8988T (cell line): Measurements from ENCODE around the gene EYS.
"Not testable (repeated sequence)": the region's sequence is repeated elsewhere in the genome, so short reads cannot be mapped to it uniquely, and the experiment has no call there.

Source experiments
- DNase-seq: peaks from one replicate; pipeline ENCODE4 v3.0.0; 2011

Gene EYS

DNA sequence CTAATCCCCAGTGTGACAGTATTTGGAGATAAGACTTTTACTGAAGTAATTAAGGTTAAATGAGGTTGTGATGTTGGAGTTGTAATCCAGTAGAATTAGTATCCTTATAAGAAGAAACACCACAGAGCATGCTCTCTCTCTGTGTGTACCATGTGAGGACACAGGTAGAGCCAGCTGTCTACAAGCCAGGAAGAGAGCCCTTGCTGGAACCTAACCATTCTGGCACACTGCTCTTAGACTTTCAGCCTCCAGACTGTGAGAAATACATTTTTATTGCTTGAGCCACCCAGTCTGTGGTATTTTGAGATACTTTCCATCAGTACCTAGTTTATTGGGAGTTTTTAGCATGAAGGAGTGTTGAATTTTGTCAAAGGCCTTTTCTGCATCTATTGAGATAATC, 1961.2 kb downstream of the EYS start:
- no peak for DNase-seq

DNA sequence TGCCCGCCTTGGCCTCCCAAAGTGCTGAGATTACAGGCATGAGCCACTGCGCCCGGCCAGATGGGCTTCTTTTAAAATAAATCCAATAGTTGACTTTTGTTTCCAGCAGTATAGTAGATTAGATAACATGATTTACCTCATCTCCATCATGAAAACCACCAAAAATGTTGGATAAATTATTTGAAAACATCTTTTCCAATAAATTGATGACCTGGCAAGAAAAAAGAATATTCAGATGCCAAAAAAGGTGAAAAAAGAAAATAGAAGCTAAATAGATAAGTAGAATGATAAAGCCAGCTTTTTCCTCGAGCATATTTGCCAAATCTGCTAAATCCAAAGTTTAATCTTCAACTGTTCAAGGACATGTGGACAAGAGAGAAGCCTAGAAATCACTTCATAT, 1962.2 kb downstream of the EYS start:
- DNase-seq: no peak

DNA sequence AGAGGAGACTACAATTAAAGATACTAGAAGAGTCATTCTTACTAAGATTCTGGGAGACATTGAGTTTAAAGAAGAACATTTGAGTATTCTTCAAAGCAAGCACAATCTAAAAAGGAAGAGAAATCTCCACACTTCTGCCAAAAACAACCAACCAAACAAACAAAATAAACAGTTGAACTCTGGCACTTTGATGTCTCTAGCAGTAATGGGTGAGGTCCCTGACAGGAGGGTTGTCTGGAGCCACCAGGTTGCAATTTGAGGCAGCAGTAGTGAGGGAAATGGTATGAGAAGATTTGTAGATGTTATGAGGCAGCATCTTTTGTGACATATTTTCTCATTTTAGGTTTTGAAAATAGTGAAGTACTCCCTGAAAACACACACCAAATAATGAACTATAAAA, 1963.3 kb downstream of the EYS start:
- DNase-seq: no peak

DNA sequence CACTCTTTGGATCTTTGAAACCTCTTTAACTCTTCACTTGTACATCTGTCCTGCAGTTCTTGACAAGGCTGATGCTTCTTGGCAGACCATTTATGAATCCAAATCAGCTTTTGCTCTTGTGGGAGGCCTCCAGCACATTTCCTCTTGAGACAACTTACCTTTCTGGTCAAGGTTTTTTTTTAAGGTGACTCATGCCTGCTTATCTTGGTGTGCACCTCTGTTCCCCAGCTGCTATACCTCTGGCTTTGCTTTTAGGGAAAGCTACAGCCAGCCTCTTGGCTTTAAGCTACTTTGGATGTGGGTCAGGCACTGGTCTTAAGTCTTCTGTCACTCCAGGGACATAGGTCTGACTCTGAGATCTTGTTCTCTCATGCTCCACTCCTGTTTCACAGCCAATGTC, 1965.0 kb downstream of the EYS start:
- DNase-seq: no peak

DNA sequence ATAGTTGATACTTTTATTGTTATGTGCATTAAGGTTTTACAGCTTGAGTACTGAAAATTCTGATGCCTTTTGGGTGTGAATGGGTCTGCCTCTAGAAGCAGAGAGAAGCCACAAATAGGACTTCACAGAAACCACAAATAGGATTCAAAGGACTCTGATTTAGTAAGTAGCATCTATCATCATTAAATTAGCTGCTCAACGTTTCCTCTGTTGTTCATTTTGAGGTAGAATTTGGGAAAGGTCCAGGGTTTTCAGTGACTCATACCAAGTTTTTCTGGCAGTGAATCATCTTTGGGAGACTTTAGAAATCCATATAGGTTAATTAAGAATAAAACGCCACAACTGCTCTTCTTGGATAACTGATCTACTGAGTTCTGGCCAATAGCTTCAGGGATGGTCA, 1966.3 kb downstream of the EYS start:
- no peak for DNase-seq

DNA sequence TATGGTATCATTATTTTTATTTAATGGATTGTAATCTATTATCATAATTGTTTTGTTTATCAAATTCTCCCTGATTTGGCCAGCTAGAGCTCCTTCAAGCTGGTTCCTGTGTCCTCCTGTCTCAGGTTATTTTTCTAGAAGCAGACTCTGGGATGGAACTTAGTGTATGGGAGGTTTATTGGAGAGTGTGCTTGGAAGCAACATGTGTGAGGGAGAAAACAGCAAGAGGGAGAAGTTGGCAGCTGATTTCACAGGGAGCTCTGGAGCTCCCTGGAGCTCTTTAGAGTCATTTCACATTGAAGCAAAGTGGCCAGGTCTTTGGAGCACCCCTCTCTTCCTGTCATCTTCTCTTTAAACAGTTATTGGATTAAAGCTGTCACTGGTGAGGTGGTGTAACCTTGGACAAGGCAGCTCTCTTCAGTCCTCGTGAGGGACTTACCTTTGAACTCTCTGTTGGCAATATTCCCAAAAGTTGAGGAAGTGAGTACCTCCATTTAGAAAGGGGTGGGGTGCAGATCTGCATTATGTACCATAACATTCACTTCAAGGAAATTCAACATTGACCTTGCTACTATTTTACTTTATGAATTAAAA, 1967.8 kb downstream of the EYS start:
- no peak for DNase-seq

DNA sequence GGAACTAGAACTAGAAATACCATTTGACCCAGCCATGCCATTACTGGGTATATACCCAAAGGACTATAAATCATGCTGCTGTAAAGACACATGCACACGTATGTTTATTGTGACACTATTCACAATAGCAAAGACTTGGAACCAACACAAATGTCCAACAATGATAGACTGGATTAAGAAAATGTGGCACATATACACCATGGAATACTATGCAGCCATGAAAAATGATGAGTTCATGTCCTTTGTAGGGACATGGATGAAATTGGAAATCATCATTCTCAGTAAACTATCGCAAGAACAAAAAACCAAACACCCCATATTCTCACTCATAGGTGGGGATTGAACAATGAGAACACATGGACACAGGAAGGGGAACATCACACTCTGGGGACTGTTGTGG, 1968.8 kb downstream of the EYS start:
- DNase-seq: not testable (repeated sequence)

DNA sequence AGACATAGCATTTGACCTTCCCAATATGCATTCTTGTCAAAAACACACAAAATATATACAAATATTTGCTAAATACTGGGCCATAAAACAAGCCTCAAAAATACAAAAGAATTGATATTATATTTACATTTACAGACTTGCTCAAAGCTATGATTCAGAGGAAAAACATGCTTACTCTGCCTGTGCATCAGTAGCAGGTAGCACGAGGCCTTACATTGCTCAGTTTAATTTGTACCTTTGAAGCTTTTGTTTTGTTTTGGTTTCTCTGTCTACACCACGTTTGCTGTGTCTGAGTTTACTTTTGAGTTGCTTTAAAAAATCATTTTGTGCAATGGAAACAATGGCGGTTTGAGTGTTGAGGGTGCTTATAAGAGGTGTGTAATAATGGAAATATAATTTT, 1972.1 kb downstream of the EYS start:
- no peak for DNase-seq

DNA sequence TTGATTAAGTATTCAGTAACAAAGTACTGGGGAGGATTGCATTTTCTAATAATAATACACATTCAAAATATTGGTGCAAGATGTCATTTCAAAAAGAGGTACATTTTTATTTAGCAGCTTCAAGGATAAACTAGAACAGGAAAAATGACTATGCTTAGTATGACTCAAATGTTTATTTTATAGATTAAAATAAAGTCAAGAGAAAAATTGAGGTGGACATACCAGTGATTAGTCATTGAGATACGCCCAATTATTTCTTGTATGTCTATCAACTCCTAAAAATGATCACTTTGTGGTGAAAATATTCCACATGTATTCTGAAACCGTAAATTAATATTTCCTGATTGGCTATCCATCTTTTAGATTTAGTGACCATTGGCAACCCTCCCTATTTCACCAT, 1974.7 kb downstream of the EYS start:
- DNase-seq: no peak

DNA sequence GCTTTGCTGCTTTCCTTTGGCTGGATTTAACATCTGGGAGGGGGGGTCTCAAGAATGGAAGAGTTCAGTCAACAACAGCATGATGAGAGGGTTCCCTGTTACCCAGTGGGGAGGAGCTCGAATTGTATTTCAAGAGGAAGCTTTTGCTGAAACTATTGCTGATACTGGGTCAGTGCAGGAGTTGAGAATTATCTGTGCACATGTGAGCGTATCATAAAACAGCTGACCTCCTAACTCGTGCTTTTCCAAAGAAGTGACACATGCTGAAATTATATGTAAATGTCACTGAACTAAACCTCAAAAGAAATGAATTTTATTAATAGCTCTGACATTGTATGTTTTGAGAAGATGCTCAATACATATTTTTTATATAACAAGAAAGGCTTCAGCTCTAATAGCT, 1975.1 kb downstream of the EYS start:
- DNase-seq: no peak

DNA sequence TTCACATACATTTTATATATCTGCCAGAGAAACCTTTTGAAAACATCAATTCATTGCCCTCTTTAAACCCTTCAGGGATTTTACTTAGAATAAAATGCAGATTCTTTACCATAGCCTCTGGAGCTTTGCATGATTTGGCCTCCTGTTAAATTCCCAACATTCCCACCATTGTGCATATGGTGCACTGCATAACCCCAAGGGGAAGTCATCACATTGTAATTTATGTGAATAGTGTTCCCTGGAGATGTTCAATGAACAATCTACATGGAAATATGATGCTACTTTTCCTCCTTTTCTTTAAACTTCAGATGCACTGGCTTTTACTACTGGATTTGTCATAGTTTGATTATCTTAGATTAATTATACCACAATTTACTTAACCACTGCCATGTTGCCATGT, 1976.7 kb downstream of the EYS start:
- no peak for DNase-seq

DNA sequence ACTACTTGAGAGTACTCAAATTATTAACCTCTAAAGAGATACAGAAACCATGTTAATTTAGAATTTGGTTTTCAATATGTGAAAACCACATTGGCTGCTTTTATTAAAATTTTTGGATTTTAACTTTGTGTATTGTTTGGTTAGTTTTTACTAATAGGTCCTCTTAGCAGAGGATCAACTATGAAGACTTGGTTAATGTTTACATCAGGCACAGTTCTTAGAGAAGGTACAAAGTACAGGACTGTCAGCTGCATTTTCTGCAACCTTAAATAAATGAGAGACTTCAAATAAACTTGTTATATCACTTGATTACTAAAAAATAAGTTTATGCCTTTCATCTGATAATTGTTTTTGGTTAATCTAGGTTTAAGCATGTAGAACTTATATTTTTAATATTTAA, 1982.3 kb downstream of the EYS start:
- no peak for DNase-seq

DNA sequence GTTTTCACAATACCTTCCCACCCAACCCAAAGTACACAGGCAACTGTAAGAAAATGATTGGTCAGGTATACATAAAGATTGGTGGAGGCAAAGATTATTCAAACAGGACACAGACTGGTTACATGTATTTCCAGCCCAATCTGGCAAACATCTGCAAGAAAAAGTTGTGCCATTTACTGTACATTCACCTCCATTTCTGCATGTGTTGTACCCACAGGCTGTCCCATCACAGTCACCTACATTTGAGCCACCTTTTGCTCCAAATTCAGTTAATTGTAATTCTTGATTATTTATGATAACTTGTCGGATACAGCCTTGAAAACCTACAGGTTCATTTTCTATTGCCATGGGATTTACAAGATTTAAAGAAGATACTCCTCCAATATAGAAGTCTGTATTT, 1985.8 kb downstream of the EYS start:
- no peak for DNase-seq

DNA sequence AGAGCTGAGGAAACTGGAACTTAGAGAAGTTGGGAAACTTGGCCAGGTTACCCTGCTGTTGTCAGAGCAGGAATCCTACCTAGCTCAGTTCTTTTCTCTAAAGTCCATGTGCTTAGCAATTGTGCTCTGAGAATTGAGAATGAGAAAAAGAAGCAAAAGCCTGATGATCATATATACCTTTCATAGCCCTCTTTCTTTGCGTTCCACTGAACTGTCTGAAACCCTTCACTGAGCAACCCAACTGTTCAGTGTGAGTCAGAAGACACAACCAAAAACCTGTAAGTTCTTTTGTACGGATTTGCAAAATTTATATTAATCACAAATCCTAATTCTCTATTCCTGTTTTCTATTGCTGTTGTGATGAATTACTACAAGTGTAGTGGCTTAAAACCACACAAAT, 1990.9 kb downstream of the EYS start:
- DNase-seq: no peak

DNA sequence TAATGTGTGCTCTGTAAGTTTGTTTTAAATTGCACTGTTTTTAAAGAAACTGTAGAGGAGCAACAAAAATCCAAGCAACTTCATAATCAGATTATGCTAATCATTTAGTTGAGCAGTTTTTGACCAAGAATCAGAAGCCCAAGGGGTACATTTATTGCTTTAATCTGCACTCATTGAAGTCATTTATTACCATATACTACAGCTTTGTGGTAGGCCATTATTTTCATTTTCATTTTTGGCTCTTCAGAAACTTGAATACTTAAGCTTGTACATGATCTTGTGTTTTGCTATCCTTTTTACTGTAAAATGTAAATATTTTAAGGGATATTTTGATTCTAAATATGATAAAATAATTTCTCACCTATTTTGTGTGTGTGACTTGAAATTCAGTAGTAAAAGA, 1992.9 kb downstream of the EYS start:
- no peak for DNase-seq

DNA sequence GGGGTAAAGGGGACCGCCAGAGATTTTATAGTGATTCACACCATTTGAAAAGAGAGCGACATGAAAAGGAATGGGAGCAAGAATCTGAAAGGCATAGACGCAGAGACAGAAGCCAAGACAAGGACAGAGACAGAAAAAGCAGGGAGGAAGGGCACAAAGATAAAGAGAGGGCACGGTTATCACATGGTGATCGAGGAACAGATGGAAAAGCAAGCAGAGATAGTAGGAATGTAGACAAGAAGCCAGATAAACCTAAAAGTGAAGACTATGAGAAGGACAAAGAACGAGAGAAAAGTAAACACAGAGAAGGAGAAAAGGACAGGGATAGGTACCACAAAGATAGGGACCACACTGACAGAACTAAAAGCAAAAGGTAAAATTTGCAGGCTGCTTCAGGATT, 1993.7 kb downstream of the EYS start:
- no peak for DNase-seq

DNA sequence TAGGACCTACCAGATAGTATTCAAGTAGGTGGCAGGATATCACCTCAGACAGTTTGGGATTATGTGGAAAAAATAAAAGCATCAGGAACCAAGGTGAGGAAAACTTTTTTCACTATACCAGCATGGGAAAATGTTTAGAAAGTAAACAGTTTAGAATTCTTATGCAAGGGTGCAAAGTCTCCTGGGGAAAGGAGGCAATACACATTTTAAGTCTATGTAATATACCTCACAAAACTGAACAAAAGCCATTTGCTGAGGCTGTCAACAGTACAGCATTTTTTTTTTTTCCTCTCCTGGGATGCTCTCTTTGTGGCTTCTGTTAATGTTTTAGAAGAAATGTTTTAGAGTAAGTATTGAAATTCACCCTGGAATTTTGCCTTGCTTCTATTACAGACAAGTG, 1997.9 kb downstream of the EYS start:
- no peak for DNase-seq

DNA sequence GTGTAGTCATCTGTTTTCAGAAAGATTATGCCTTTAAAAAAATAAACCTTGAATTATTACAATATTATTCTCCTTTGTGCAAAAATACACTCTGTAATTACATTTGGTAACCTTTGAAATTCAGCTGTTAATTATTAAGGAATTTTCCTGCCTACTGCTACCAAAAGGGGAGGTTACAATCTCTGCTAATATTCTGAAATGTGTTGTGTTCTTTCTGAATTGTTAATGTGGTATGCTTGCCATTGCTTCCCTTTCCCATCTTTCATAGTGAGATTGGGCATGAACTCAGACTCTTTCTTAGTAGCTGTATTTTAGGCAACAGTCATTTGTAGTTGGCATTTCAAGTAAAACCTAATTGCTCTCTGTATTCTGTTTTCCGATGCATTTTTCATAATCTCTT, 1998.4 kb downstream of the EYS start:
- DNase-seq: no peak

DNA sequence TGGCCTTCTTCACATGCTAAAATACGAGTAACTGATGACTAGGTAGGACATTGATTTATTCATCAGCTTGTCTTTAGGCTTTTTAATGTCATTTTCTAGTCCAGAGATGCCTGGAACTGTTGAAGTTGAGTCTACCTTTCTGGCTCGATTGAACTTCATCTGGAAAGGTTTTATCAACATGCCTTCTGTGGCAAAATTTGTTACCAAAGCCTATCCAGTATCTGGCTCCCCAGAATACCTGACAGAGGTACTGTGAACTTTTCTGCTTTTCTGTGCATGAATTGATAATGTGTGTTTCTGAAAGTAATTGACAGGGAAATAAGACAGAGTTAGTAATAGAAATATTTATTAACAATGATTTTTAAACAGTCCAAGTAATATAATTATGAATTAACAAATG, 2000.4 kb downstream of the EYS start:
- no peak for DNase-seq

DNA sequence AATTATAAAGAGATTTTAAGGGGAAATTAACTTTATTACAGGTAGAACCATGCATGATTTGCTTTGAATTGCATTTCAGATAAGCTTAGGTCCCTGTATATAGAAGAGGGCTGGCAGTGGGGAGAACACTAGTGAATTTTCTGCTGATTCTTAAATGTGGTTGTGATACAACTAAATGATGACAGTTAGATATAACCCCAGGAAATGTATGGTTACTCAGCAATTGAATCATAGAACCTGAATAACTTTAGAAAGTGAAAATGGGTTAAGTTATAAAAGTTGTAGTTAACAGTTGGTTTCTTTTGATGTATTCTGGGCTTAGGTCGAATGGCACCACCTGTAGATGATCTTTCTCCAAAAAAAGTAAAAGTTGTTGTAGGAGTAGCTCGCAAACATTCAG, 2001.3 kb downstream of the EYS start:
- DNase-seq: no peak

DNA sequence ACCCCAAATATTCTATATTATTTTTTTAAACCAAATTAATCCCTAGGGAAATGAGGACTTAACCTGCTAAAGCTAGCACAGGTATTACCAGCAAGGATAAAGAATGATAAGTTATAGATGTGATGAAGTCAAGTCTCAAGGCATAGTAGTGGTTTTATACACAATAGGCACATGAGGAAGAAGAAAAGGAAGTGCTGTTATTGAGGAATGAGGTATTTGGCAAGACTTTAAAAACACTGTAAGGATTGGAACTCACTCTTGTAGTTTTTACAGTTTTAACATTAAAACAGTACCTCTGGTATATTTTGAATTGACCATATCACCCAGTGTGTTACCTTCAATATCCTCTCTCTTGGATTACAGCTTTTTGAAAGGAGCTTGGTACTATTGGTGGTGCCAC, 2016.8 kb downstream of the EYS start:
- DNase-seq: no peak

DNA sequence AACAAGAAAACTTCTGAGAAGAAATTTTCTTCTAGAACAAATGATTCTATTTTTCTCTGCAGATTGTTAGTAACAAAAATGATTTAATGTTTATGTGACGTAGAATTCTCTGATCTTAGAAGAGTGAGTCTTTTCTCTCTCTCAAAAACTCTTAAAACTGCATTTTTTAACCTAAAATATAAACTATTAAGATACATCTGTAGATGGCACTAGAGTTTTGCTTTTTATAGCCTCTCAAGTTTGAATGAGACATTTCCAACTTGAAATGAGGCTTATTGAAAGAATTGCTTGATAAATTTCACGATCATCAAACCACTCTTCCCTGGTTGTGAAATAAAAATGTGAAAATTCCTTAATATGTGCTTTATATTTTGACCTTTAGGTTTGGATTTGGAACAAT, 2017.6 kb downstream of the EYS start:
- no peak for DNase-seq

DNA sequence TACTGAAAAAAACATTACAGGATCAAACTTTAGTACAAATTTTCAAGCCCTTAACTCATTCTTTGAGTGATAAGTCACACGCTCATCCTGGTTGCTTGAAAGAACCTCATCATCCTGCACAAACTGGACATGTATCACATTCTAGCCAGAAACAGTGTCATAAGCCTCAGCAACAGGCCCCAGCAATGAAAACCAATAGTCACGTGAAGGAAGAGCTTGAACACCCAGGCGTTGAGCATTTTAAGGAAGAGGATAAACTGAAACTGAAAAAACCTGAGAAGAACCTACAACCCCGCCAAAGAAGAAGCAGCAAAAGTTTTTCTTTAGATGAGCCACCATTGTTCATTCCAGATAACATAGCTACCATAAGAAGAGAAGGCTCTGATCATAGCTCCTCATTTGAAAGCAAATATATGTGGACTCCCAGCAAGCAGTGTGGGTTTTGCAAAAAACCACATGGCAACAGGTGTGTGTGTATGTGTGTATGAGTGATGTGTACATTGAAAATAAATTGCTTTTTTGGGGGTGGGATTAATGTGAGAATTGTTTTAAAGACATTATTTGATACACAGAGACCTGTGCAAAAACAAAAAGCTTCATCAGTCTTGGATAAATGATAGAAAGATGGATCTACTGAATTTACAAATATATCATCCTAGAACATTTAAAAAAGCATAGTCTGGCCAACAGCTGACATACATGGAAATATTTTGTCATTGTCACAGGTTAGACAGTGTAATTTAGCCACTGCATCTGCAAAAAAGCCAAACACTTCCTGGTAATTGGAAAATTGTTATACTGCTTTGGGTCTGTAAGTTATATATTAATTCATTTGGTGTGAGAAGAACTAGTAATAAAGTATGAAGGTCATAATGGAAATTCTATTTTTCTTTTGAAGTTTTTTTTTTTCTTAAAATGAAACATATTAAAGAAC, 2021.3 kb downstream of the EYS start:
- no peak for DNase-seq

DNA sequence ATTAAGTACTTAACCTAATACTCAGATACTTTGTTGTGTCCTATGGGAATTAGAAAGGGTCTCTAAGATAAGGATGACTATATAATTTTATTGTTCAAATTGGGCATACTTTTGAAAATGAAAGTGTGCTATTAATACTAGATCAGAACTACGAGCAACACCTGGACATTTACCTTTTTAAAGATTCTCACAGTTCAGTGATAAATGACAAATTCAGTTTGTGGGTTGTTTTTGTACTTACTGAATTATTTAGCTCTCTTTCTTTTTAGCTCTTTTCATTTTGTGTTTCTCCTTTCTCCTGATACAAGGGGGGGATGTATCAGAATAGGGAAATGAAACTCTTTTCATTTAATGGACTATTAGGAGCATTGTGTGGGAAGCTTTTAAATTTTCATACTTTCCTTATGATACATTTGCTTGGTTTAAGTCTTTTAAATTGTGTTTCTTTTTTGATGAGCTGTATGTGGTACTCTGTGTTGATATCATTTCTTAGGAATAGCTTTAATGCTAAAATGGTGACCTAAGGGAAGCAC, 2023.9 kb downstream of the EYS start:
- DNase-seq: no peak

DNA sequence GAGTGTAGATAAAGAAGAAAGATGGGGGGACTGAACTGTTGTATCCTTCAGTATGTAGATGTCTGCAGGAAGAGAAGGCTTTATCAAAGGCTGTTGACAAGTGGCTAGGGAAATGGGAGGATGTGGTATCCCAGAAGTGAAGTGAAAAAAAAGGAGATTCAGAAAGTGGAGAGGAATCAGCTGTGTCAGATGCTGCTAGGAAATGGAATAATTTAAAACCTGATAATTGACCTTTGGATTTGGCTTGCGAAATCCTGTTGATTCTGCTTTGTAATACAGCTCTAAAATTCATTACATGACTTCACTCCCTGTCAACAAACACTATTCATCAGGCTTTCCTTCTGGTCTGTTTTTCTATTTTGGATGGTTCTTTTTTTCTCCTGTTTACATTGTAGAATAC, 2029.7 kb downstream of the EYS start:
- no peak for DNase-seq
